Suppressor macrophage treated with lipopolysaccharide for 1 hour (primary cell): ENCODE measurements around the gene STYXL1.
A peak's percentile ranks its signal among the peaks of the same experiment; 100 is the strongest.
"Not testable (repeated sequence)": the region's sequence is repeated elsewhere in the genome, so short reads cannot be mapped to it uniquely, and the experiment has no call there.

ENCODE experiments used
- DNase-seq, 3 donors: peaks; one replicate each; pipeline ENCODE4 v3.0.0-alpha.2; 2020 to 2022

Gene STYXL1

DNA sequence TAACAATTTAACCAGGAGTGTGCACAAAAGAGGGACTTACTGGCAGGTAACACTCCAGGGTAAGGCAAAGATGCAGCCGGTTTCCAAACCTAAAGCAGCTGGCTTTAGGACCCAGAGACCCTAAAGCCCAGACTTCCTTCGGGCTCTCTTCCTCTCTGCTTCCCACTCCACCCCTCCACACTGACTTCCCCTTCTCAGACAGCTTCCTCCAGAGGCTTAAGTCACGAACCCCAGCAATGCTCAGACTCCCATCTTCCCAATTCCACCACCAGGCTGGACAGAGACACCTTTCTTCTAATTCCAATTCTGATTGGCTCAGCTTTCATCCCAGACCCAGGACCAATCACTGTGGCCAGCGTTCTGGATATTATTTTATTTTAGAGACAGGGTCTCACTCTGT, 24.8 kb downstream of the STYXL1 start:
- peak; percentile 85 to 88 (median 87) for DNase-seq

DNA sequence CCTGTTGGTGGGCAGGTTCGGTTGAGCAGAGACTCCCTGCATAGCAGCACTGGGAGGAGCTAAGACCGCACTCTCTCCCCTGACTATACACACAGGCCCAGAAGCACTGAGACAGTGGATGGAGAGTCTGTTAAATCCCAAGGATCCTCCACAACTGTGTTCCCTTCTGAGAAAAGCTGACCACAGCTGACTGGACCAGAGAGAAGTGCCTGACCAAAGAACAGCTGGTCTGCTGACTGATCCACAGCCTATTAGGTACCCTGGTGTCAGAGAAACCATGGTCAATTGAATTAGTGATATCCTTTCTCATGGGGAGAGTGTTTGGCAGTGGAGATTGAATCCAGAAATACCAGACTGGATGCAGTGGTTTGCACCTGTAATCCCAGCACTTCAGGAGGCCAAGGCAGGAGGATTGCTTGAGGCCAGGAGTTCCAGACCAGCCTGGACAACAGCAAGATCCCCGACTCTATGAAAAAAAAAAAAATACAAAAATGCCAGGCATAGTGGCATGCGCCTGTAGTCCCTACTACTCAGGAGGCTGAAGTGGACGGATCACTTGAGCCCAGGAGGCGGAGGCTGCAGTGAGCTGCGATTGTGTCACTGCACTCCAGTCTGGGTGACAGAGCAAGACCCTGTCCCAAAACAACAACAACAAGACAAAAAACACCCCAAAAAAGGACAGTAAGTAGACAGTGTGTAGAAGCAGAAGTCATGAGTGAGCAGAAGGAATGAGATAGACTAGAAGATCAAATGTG, 25.6 kb downstream of the STYXL1 start:
- DNase-seq: no peak

DNA sequence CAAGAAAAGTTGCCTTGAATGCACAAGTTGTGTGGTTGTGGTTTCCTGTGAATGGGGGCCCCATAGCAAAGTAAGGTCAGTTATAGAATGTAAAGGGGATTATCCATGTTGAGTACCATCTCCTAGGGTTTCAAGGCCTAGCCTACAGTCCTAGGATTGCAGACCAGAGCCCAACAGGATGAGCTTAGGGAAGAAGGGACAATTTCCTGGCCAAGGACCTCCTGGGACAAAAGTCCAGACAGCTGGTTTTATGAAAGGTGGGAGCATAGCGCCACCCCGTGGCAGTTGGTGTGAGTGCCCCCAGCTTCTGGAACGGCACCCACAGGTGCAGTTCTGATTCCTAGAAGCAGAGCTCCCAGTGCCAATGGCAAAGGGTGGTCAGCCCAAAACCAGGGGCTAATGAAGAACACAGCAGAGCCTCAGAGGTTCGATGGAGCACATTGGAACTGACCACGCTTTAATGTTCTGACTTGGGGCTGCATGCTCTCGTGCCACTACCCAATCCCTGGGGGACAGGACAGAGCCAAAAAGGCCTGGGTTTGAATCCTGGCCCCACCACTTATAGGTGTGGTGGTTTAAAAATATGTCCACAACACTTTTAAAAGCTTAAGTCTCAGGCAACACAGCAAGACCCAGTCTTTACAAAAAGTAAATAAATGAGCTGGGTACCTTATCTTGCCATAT, 27.6 kb downstream of the STYXL1 start:
- peak; percentile 81 to 87 (median 82) for DNase-seq

DNA sequence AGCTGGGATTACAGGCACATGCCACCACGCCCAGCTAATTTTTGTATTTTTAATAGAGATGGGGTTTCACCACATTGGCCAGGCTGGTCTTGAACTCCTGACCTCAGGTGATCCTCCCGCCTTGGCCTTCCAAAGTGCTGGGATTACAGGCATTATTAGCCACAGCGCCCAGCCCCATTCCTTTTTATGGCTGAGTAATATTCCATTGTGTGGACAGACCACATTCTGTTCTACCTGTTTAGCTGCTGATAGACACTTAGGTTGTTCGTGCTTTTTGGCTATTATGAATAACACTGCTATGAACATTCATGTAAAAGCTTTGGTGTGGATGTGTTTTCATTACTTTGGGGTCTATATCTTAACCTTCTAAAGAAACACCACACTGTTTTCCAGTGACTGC, 29.3 kb downstream of the STYXL1 start:
- not testable (repeated sequence) for DNase-seq

DNA sequence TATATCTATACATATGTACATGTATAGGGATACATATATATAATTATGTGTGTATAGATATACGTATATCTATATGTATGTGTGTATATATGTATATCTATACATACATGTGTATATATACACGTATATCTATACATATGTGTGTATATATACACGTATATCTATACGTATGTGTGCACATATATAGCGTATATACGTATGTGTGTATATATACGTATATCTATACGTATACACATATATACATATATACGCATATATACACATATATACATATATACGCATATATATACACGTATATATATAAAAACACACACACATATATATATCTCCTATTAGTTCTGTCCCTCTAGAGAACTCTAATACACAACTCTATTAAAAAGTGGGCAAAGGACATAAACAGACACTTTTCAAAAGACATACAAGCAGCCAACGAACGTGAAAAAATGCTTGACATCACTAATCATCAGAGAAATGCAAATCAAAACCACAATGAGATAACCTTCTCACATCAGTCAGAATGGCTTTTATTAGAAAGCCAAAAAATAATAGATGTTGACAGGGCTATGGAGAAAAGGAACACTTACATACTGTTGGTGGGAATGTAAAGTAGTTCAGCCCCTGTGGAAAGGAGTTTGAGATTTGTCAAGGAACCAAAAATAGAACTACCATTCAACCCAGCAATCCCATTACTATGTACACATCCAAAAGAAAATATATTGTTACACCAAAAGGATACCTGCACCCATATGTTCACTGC, 31.4 kb downstream of the STYXL1 start:
- DNase-seq: no peak

DNA sequence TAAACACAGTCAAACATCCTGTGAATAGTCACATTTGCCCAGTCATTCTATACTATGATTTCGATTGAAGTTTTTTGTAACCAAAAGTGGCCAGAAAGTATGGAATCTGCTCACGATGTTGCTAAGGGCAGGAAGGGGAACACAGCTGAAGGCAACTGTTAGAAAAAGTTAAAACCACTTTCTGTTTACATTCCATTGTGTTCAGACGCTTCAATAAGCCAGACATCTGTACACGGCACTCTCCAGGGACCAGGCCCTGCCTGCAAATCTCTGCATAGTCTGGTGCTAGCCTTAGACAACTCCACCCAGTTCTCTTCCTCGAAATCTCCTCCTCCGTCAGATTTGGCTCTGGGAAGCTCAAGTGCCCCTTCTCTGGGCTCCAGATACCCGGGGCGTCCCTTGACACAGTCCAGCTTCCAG, 36.3 kb downstream of the STYXL1 start:
- no peak for DNase-seq

DNA sequence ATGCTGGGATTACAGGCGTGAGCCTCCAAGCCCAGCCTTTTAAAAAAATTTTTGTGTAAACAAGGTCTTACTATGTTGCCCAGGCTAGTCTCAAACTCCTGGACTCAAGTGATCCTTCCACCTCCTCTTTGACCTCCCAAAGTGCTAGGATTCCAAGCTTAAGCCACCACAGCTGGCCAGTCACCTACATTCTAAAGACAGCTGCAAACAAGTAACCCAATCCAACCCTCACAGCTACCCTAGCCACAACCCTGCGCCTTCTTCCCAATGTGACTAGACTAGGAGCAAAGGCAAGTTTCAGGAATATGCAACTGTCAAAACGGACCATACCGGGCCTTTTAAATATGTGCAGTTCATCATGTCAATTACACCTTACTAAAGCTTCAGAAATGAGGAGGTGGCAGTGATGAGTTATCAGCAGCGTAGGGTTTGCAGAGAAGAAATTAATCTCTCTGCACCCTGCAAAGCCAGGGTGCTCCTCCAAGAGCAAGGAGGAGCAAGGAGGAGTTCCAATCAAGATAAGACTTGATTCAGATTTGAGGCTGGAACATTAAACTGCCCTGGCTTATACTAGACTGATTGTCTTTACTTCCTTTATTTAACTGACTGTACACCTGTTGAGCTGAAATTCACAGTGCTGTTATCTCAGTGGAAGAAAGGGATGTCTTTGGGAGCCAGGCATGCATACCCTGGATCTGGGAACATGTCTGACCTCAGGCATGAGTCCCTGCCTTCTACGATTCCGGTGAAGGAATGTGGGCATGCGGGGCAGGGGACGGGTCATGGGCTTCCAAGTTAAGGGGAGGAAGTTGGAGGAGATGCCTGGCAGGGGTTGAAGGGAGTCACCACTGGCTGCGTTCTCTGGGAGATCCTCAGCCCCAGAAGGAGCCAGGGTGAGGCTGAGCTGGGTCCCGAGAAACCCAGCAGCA, 37.9 kb downstream of the STYXL1 start:
- DNase-seq: no peak

DNA sequence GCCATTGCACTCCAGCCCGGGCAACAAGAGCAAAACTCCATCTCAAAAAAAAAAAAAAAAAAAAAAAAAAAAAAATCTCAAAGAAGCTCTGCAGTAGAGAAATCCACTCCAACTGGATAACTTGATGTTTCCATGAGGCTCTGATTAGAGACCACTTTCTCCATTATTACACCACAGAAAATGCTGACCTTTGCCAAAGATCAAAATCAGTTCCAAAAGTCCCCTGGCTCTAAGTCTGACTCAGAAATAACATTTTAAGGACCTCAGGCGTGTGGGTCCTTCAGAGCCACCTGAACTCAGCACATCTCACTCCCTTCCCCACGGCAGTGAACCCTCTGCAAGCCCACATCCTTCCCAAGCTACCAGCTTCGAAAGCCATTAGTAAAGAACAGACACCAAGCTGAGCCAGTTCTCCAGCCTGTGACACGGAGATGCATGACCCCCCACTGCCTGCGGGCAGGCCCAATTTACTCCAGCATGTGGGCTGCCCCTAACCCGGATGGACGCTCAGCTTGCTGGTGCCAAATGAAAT, 39.6 kb downstream of the STYXL1 start:
- no peak for DNase-seq

DNA sequence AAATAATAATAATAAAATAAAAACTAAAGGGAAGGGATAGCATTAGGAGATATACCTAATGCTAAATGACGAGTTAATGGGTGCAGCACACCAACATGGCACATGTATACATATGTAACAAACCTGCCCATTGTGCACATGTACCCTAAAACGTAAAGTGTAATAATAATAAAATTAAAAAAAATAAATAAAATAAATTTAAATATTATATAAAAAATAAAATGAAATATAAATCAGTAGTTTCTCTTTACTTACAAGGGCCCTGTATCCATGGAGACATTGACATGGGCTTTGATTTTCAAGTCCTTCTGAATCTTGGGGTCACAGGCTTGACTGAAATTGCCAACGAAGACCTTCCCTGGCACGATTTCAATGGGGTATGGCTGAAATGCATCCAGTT, 42.8 kb downstream of the STYXL1 start:
- not testable (repeated sequence) for DNase-seq

DNA sequence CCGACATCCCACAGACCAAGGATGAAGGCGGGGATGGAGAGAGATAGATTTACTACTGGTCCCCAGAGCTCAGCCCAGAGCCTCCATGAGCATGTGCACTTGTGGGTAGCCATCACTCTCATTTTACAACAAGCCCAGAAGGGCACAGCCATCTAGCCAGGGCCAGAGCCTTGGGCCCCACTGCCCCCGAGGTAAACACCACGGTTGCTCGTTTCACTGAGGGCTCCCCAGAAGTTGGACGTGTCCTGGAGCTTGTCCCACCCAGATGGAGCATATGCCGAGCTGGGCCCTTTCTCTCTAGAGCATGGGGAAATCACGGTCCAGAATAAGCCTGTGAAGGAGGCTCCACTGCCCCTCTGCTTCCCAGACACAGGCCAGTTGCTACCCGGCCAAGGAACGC, 44.4 kb downstream of the STYXL1 start:
- DNase-seq: no peak

DNA sequence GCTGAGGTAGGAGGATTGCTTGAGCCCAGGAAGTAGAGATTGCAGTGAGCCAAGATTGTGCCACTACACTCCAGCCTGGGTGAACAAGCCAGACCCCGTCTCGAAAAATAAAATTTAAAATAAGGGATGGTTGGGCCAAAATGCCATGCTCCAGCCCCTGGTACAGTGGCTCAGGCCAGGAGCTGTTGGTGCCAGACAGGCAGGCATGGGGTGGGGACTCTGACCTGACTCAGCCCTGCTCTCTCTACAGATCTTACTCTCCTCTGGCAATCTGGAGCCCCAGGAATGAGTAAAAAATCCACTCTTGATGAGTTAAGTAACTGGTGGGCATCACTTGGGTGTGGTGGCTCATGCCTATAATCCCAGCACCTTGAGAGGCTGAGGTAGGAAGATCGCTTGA, 45.0 kb downstream of the STYXL1 start:
- DNase-seq: no peak

DNA sequence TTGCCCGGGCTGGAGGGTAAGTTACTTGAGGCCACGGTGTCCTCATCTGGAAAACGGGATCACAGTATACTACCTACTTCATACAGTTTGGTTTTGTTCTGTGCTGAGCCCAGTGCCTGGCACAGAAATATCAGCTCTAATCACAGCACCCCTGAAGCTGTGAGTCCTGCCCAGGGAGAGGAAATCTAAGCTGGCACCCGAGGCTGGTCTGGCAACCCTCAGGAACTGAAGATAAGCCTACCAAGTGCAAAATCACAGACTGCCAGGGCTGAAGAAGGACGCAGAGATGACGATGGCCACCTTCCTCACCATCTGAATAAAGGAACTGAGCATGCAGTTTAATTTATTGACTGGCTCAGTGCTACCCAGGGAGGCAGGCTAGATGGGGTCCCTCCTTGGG, 45.7 kb downstream of the STYXL1 start:
- no peak for DNase-seq

DNA sequence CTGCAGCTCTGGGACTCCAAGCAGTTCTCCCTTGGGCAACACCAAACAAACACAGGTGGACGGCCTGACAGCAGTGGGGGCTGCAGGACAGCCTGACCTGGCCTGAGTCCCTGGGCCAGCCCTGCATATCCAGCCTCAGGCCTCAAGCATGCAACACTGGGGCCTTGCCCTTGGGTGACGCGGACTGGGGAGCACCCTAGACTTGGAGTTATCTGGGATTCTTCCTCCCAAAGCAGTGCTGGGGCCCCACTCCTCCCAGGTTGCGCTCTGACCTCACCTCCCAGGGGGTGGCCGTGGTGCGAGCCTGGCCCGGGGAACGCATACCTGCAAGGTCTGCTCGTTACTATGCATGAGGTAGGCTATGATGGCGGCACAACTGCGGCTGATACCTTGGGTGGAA, 47.2 kb downstream of the STYXL1 start:
- no peak for DNase-seq

DNA sequence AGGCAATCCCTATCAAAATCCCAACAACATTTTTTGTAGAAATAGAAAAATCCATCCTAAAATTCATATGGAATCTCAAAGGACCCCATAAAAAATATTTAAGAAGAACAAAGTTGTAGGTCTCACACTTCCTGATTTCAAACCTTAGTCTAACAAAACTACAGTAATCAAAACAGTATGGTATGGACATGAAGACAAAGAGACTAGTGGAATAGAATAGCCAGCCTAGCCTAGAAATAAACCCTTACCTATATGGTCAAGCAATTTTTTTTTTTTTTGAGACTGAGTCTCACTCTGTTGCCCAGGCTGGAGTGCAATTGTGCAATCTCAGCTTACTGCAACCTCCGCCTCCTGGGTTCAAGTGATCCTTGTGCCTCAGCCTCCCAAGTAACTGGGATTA, 49.8 kb downstream of the STYXL1 start:
- no peak for DNase-seq

DNA sequence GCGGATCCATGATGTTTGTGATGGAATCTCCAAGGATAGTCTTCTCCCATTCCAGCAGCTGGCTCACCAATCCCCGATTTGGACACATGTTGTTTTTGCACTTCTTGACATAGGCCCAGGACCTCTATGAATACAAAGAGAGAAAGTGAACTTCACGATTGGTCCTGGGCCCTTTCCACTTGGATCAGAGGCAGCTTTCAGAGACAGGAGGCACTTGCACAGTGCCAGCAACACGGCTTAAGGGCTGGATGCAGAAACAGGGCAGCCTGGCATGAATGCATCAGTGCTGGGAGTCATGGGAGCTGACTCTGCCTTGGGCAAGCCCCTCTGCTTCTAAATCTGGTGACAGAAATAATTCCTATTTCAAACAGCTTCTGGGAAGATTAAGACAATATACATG, 51.3 kb downstream of the STYXL1 start:
- DNase-seq: no peak

DNA sequence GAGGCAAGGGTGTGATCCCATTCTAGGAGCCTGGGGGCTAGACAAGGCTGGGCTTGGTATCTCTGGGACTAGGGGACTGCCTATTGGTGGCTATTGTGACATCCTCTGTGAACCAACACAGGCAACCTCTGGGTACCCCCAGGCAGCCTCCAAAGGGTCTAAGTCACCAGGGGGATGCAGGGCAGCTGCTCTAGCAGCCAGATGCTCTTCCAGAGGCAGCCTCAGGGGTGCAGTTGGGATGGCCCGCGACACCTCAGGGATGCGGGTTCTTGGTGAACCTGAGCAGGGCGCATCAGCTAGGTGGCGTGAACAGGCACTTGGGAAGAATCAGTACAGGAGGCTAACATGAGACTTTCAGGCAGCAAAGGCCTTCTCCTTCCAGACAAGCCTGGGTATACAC, 51.8 kb downstream of the STYXL1 start:
- no peak for DNase-seq

DNA sequence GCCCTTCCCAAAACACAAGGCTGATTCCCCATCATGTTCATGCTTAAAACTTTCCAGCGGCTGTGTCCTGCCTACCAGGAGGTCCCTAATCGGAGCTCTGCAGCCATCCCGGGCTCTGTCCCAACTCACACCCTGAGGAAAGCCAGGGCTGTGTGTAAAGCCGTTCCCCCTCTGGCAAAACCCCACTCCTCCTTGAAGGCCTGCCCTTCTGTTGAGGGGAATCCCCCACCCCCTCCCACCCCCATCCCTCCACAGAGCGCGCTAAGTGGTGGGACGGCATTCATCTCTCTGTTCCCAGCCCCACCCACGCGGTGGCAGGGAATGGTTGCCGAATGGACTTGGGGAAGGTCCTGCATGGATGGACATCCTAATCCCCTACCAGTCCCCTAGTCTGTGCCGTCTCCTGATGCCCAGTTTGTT, 52.7 kb downstream of the STYXL1 start:
- DNase-seq: no peak

DNA sequence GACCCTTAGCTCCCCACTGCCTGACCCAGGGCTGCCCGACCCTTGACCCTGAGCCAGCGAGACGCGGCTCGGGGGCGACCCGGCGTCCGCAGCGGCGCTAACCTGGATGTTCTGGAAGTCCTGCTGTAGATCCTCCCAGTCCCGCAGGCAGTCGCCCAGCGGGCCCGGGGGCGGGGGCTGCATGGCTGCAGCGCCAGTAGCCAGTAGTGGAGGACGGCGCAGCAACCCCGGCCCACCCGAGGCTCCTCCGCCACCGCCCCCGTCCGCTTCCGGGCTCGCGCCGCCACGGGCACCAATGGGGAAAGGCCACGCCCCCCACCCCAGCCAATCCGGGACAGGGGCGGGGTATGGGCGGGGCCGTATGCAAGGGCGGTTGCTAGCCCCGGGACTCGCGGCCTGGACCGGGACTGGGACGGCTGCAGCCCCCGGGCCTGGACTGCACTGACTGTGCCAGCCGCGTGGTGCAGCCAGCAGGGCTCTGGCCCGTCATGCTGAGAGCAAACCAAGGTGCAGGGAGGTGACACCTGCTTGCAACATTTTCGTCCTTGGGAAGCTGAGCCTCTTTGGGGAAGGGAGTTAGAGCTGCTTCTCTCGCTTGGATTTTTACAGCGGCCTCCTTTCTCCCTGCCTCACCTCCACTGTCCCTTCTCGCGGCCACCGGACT, 53.3 kb downstream of the STYXL1 start, which contains the start of gene TMEM120A:
TMEM120A (minus strand) TSS at position 208 of the 664 bp plus-strand sequence; CDS start at position 183, 25 bp downstream.
- DNase-seq: peak; percentile 94 to 99 (median 97)

DNA sequence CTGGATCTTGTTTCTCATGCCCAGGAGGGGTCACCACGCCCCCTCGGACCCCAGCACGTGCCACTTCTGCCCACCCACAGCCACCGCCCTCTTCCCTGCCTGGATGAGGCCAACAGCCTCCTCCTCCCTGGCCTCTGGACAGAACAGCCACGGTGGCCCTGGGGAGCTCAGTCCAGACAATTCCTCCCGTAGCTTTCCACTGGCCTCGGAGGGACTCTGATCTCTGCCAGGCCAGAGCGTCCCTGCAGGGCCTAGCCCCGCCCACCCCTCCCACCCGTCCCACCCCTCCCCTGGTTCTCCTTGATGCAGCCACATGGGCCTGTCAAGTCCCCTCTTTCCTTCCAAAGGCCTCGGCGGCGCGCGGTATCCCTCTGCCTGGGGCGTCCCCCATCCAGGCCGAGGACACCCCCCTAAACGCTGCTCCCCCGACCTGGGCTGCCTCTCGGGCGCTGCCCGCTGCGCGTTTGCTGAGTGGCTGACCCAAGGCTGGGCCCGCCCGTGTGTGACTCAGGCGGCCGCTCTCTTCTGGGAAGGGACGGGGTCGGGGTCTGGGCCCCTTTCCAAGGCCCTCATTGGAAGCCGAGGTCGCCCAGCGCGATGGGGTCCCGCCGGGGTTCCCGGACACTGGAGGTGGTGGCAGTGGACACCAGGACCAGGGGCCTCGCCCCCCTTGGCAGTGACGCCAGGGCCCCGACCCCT, 54.0 kb downstream of the STYXL1 start:
- DNase-seq: peak; percentile 40 to 56 (median 52)

DNA sequence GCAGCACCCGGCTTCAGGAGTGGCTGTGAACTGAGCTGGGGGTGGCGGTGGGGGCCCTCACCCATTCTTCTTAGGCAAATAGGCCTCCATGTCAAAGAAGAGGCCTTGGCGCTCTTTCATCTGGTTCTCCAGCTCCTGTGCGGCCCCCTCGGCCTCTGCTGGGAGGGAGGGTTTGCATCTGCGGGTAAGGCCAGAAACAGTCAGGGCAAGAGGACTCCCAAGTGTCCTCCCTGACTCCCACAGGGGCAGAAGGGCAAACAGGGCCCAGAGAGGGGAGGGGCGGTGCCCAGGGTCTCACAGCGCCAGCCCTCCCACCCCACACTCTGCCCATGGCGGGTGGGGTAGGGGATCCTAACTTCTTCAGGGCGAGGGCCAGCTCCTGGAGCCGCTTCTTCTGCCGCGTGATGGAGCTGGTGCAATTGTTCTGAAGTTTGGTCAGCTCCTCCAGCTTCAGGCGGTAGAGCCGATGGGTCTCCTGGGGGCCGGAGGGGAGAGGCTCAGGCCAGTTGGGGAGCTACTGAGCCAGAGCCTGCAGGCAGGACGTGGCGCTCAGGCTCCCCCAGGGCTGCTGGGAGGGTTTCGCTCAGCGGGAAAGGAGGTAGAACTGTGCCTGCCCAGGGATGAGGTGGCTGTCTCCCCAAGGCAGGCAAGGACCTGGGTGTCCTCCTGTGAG, 55.6 kb downstream of the STYXL1 start:
- DNase-seq: no peak
